ENCODE results near the gene FOXN1. TPM values are rescaled to one million over a fixed set of nuclear protein-coding genes. Genes with fewer than 3 reads are reported as not detected.
A peak's percentile ranks its signal among the peaks of the same experiment; 100 is the strongest.

FOXN1 gene
- total RNA-seq, 8 experiments from 2014 or later = 0.08 to 0.73 (median 0.66) TPM; not detected in 3

DNA sequence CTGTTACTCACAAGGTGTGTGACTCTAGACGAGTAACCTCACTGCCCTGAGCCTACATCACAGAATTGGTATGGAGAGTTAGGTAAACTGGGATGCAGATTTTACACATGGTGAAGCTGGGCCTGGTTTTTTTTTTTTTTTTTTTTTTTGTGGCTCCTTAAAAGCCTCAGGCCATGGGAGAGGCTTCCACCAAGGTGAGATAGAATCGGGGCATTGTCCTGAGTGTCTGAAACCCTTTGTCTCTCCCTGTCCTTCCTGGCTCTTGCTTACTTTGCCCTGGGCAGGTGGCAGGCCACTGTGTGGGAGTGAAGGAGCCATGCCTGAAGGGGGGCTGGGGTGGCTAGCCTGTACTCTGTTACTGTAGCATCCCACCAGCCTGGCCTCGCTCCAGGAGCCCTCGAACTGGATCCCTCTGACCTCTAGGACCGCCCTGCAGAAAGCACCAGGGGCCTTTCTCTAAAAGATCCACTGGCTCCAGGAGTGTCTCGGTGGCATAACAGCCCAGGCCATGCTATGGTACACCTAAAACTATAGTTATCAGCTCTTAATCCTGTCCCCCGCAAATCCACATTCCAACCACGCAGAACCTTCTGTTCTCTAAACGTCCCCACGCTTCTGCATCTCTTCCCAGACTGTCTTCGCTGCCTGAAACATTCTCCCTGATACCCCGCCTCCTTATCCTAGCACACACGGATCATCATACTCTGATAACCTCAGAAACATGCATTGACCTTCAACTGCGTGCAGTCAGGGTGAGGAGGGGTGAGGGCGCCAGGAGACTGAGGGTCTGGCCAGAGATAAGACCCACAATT lies 34.4 kb upstream of the FOXN1 start:
- Histone ChIP-seq H3K4me3 (no peak overlapping the region), H3K27ac (no peak overlapping the region), H3K4me1 (replicated peaks in 1 of 2) (peaks cover 9 to 19% of the 10 kb centered on the region in 2 donors)
- ATAC-seq (replicated peaks in 6 of 8) = peak in 3 of 8 experiments; percentile 17 to 38 (median 29)
- 39 to 90% (median 58%) methylated on average over 1 to 10 of the region's 15 CpGs; no CpG with 5 or more reads in 2 of the 10 experiments for WGBS, 10 experiments
- in situ Hi-C loops (cut with MboI; ENCODE audit: low pct_unique_long_range_greater_than_20kb in 2 of 9, low sequenced_read_pairs in 9 of 9, unreplicated experiment in 9 of 9) = no loop called here

- Histone ChIP-seq H3K4me1 (replicated peaks in 1 of 2) (peaks cover 6 to 14% of the 10 kb centered on the region in 2 donors), H3K4me3 (no peak overlapping the region), H3K27ac (no peak overlapping the region)
- no peak for ATAC-seq (replicated peaks in 6 of 8)
- in situ Hi-C loops (cut with MboI; ENCODE audit: low pct_unique_long_range_greater_than_20kb in 2 of 9, low sequenced_read_pairs in 9 of 9, unreplicated experiment in 9 of 9) = no loop called here
- 28 to 100% (median 66%) methylated on average over 1 to 6 of the region's 7 CpGs for whole genome bisulfite sequencing, 10 experiments
Observed at GRCh38 chr17:28472871-28473497, 33.2 kb upstream of the FOXN1 start.

DNA sequence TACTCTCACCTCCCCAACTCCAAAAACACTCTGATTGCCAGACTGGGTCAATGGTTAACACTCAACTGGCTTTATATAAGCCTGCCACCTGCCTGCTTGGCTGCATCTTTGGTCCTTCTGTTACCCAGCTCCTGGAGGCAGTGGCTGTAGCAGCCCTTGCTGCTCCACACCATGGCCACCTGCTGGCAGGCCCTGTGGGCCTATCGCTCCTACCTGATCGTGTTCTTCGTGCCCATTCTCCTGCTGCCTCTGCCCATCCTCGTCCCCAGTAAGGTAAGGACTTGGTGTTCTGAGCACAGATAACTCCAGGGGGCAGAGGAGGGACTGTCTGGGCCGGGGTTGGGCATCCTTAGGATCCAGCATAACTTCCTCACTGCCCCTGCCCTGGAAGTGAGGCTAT lies 32.6 kb upstream of the FOXN1 start, which contains the start of gene SLC13A2:
Gene SLC13A2 (plus strand): TSS at position 103 of the 400 bp plus-strand sequence. CDS start 69 bp downstream, at position 172.
- Histone ChIP-seq H3K4me3 (no peak within 1 kb of the TSS), H3K27ac (no peak within 1 kb of the TSS), H3K4me1 (replicated peaks in 1 of 2) (peaks cover 6 to 14% of the 10 kb centered on the region in 2 donors)
- no peak for ATAC-seq (replicated peaks in 6 of 8)
- 20 to 95% (median 67%) methylated on average over 1 to 4 of the region's 5 CpGs; no CpG with 5 or more reads in 5 of the 10 experiments for WGBS, 10 experiments
- in situ Hi-C loops (cut with MboI; ENCODE audit: low pct_unique_long_range_greater_than_20kb in 2 of 9, low sequenced_read_pairs in 9 of 9, unreplicated experiment in 9 of 9) = no loop called here

- 0 to 92% (median 50%) methylated on average over 1 to 5 of the region's 7 CpGs; no CpG with 5 or more reads in 4 of the 10 experiments for WGBS, 10 experiments
- Histone ChIP-seq H3K4me3 (no peak overlapping the region), H3K4me1 (replicated peaks in 1 of 2) (peaks cover 6 to 14% of the 10 kb centered on the region in 2 donors), H3K27ac (no peak overlapping the region)
- in situ Hi-C loops (cut with MboI; ENCODE audit: low pct_unique_long_range_greater_than_20kb in 2 of 9, low sequenced_read_pairs in 9 of 9, unreplicated experiment in 9 of 9) = no loop called here
- no peak for ATAC-seq (replicated peaks in 6 of 8)
Observed at GRCh38 chr17:28474111-28474531, 32.0 kb upstream of the FOXN1 start.

GRCh38 chr17:28475151-28475900 lies 30.8 kb upstream of the FOXN1 start:
- ATAC-seq (replicated peaks in 6 of 8) = no peak
- 0 to 87% (median 79%) methylated on average over 1 to 7 of the region's 9 CpGs; no CpG with 5 or more reads in 1 of the 10 experiments for WGBS, 10 experiments
- in situ Hi-C loops (cut with MboI; ENCODE audit: low pct_unique_long_range_greater_than_20kb in 2 of 9, low sequenced_read_pairs in 9 of 9, unreplicated experiment in 9 of 9) = loop anchor here in 2 of 9 experiments (25.0 kb wide), 2 partner anchors 88 to 112 kb away; partner anchors contain the start of genes ALDOC (in 1 of the 2) and SPAG5 (in 1 of the 2)
- Histone ChIP-seq H3K4me1 (replicated peaks in 1 of 2) (peaks cover 6 to 13% of the 10 kb centered on the region in 2 donors), H3K4me3 (no peak overlapping the region), H3K27ac (no peak overlapping the region)

DNA sequence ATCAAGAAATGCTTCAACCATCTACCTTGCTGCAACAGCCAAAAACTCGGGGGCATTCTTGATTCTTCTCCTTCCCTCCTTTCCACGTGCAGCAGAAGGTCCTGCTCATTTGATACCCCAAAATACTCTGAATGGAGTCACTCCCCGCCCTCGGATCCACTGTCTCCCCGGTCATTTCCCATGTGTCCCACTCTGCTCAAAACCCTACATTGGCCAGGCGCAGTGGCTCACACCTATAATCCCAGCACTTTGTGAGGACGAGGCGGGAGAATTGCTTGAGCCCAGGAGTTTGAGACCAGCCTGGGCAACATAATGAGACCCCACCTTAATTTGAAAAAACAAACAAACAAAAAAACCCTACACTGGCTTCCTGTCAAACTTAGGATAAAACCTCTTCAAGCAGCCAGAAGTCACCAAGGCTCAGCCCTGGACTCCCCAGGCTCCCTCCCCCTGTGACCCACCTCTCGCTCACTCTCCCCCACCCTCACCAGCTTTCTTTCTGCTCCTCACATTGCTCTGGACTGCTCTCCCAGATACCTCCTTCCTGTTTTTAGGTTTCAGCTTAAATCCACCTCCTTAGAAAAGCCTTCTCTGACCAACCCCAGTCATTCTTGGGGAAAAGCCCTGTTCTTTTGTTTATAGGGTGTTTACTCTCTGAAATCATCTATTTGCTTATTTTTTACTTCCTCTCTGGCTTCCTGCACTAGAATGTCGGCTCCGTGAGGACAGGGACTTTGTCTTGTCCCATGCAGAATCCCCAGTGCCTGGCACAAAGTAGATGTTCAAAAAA lies 29.9 kb upstream of the FOXN1 start:
- in situ Hi-C loops (cut with MboI; ENCODE audit: low pct_unique_long_range_greater_than_20kb in 2 of 9, low sequenced_read_pairs in 9 of 9, unreplicated experiment in 9 of 9) = loop anchor here in 2 of 9 experiments (25.0 kb wide), 2 partner anchors 89 to 111 kb away; partner anchors contain the start of genes ALDOC (in 1 of the 2) and SPAG5 (in 1 of the 2)
- H3K4me1 ChIP-seq (replicated peaks in 1 of 2) = peaks cover 2 to 4% of the 10 kb centered on the region in 2 donors
- H3K4me3 ChIP-seq = no peak overlapping the region
- no peak for ATAC-seq (replicated peaks in 6 of 8)
- 40 to 83% (median 60%) methylated on average over 1 to 9 of the region's 11 CpGs; no CpG with 5 or more reads in 3 of the 10 experiments for WGBS, 10 experiments
- no peak overlapping the region for H3K27ac ChIP-seq

DNA sequence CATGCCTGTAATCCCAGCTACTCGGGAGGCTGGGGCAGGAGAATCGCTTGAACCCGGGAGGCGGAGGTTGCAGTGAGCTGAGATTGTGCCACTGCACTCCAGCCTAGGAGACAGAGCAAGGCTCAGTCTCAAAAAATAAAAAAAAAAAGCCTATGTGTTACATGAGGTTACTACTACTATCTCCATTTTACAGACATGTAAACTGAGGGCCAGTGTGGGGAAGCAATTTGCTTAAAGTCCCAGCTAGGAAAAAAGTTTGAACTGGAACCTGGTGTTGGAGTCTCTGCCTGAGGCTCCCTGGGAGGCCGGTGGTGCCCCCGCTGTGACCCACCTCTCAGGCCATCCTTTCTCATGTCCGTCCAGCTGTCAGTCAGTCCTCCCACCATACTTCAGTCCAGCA lies 28.2 kb upstream of the FOXN1 start:
- Histone ChIP-seq H3K4me3 (no peak overlapping the region), H3K27ac (no peak overlapping the region), H3K4me1 (replicated peaks in 1 of 2) (no peaks in the 10 kb centered on the region)
- WGBS, 10 experiments = no CpG with 5 or more reads among the region's 7 CpGs
- no peak for ATAC-seq (replicated peaks in 6 of 8)
- in situ Hi-C loops (cut with MboI; ENCODE audit: low pct_unique_long_range_greater_than_20kb in 2 of 9, low sequenced_read_pairs in 9 of 9, unreplicated experiment in 9 of 9) = loop anchor here in 2 of 9 experiments (25.0 kb wide), 2 partner anchors 91 to 109 kb away; partner anchors contain the start of genes ALDOC (in 1 of the 2) and SPAG5 (in 1 of the 2)

DNA sequence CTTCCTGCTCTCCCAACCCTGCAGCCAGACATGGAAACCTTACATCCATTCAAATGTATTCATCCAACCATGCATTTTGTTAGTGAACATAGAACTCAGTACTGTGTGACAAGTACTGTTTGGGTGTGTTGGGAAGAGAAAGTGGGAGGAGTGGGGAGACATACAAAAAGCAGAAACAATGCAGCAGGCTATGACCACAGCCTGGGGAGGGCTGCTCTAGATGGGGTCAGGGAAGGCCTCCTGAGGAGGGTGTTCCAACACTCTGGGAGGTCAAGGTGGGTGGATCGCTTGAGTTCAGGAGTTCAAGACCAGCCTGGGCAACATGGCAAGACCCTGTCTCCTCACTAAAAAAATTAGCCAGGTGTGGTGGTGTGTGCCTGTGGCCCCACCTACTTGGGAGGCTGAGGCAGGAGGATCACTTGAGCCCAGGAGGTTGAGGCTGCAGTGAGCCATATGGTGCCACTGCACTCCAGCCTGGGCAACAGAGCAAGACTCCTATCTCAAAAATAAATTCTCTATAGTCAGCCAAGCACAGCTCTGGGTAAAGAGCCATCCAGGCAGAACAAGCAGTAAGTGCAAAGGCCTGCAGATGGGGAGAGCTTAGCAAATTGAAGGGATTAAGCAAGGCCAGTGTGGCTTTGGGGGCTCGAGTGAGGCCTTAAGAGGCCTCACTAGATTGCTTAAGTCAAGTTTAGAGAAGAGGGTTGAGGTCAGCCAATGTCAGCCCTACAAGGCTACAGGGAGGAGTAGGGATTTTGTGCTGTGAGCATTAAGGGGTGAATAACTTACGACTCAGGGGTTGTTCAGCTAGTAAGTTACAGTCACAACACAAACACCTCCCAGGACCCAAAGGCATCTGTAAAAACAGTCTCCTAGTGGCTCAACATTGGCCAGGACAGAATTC lies 27.2 kb upstream of the FOXN1 start:
- no peak for ATAC-seq (replicated peaks in 6 of 8)
- H3K27ac ChIP-seq = no peak overlapping the region
- in situ Hi-C loops (cut with MboI; ENCODE audit: low pct_unique_long_range_greater_than_20kb in 2 of 9, low sequenced_read_pairs in 9 of 9, unreplicated experiment in 9 of 9) = loop anchor here in 2 of 9 experiments (25.0 kb wide), 2 partner anchors 92 to 108 kb away; partner anchors contain the start of genes ALDOC (in 1 of the 2) and SPAG5 (in 1 of the 2)
- no peaks in the 10 kb centered on the region for H3K4me1 ChIP-seq (replicated peaks in 1 of 2)
- H3K4me3 ChIP-seq = no peak overlapping the region
- 40 to 90% (median 57%) methylated on average over 1 to 3 of the region's 3 CpGs; no CpG with 5 or more reads in 3 of the 10 experiments for WGBS, 10 experiments

GRCh38 chr17:28480278-28480677 lies 25.9 kb upstream of the FOXN1 start:
- in situ Hi-C loops (cut with MboI; ENCODE audit: low pct_unique_long_range_greater_than_20kb in 2 of 9, low sequenced_read_pairs in 9 of 9, unreplicated experiment in 9 of 9) = loop anchor here in 2 of 9 experiments (25.0 kb wide), 2 partner anchors 93 to 107 kb away; partner anchors contain the start of genes ALDOC (in 1 of the 2) and SPAG5 (in 1 of the 2)
- no peak for ATAC-seq (replicated peaks in 6 of 8)
- WGBS, 10 experiments = 0 to 96% (median 83%) methylated on average over 1 to 5 of the region's 5 CpGs; no CpG with 5 or more reads in 6 of the 10 experiments
- H3K4me3 ChIP-seq = no peak overlapping the region
- no peak overlapping the region for H3K27ac ChIP-seq
- H3K4me1 ChIP-seq (replicated peaks in 1 of 2) = no peaks in the 10 kb centered on the region

- H3K27ac ChIP-seq = no peak overlapping the region
- 31 to 85% (median 60%) methylated on average over 2 to 8 of the region's 10 CpGs; no CpG with 5 or more reads in 1 of the 10 experiments for WGBS, 10 experiments
- H3K4me3 ChIP-seq = no peak overlapping the region
- in situ Hi-C loops (cut with MboI; ENCODE audit: low pct_unique_long_range_greater_than_20kb in 2 of 9, low sequenced_read_pairs in 9 of 9, unreplicated experiment in 9 of 9) = loop anchor here in 2 of 9 experiments (25.0 kb wide), 2 partner anchors 94 to 106 kb away; partner anchors contain the start of genes ALDOC (in 1 of the 2) and SPAG5 (in 1 of the 2)
- H3K4me1 ChIP-seq (replicated peaks in 1 of 2) = no peaks in the 10 kb centered on the region
- ATAC-seq (replicated peaks in 6 of 8) = no peak
Observed at GRCh38 chr17:28480799-28481571, 25.2 kb upstream of the FOXN1 start.
